ENCODE results near the gene SAMD13.
"Not testable (repeated sequence)": the region's sequence is repeated elsewhere in the genome, so short reads cannot be mapped to it uniquely, and the experiment has no call there.

SAMD13 gene

DNA sequence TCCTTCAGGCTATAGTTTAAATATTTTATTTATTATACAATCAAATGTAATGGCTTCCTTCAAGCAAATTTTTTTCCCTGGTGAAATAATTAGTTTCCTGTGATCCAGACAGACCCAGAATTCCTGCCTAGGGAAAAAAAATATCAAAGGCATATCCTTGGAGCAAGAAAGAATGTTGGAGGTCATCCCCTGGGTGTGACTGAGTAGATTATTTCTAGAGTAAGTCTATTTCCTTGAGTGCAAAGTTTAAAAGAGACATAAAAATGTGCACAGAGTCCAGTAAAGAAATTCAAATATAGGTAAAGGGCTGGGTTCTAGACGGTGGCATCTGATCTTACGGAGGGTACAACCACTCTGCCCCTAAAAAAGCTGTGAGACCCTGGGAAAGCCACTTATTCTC is 32.2 kb upstream of the SAMD13 start:
- no peaks in the 10 kb centered on the region for H3K9me3 Mint-ChIP-seq
- peaks cover 7% of the 10 kb centered on the region for H3K4me1 Mint-ChIP-seq (ENCODE audit: low read depth)
- DNase-seq (ENCODE audit: low spot score), result no peak
- H3K27ac Mint-ChIP-seq, result no peak overlapping the region
- no peaks in the 10 kb centered on the region for H3K27me3 Mint-ChIP-seq (ENCODE audit: low read depth)
- H3K4me3 Mint-ChIP-seq, result no peak overlapping the region
- no peaks in the 10 kb centered on the region for H3K36me3 Mint-ChIP-seq (ENCODE audit: low read depth)

DNA sequence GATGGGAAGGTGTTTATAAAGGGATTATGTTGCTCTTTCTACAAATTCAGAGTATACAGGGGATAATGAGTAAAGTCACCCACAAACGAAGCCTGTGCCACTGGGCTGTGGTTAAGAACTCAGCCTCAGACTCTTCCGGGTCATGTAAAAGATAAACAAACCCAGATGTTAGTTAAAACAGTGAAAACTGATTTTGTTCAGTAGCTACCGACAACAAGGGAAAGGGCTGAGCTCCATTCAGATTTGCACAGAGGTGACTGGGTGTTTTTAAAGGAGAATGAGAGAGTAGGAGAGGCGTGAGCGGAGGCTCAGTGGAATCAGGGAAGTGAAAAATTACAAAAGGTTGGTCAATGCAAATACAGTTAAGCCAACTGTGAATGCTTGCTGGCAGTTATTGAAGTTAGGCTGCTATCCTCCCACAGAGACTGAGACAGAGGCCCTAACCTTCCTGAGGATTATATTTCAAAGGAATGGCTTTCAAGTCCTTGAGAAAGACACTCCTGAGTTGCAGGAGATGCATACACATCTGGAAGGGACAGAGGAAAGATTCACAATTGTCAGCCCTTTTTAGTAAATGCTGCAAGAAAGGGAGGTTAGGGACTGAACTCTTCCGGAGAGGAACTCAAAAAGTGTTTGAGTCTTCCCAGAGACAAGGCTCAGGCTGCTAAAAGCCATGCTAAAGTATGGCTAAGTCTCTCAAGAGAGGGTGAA is 29.9 kb upstream of the SAMD13 start:
- Mint-ChIP-seq H3K36me3 (ENCODE audit: low read depth) (no peaks in the 10 kb centered on the region), H3K27me3 (ENCODE audit: low read depth) (peaks cover 2% of the 10 kb centered on the region), H3K4me1 (ENCODE audit: low read depth) (peaks cover 7% of the 10 kb centered on the region), H3K27ac (no peak overlapping the region), H3K4me3 (peak overlapping the region; percentile 7), H3K9me3 (no peaks in the 10 kb centered on the region)
- DNase-seq (ENCODE audit: low spot score), result no peak

DNA sequence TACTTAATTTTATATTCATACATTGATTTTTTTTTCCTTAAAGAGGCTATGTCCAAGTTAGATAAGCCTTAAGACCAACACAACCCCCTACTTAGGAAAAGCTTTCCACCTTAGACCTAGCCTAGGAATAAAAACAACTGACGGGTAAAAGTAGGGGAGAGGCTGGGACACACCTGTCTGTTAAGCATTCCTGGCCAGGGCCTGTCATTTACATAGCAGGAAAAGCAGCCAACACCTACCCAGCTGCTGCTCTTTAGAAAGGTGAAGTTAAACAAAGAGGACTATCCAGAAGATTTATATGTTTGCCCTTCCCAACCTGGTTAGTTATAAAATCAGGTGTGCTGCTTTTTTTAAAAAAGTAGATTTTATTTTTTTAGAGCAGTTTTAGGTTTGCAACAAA is 29.1 kb upstream of the SAMD13 start:
- Mint-ChIP-seq H3K4me3 (no peak overlapping the region), H3K27me3 (ENCODE audit: low read depth) (peaks cover 2% of the 10 kb centered on the region), H3K36me3 (ENCODE audit: low read depth) (no peaks in the 10 kb centered on the region), H3K4me1 (ENCODE audit: low read depth) (peaks cover 7% of the 10 kb centered on the region), H3K27ac (no peak overlapping the region), H3K9me3 (no peaks in the 10 kb centered on the region)
- DNase-seq (ENCODE audit: low spot score), result no peak

DNA sequence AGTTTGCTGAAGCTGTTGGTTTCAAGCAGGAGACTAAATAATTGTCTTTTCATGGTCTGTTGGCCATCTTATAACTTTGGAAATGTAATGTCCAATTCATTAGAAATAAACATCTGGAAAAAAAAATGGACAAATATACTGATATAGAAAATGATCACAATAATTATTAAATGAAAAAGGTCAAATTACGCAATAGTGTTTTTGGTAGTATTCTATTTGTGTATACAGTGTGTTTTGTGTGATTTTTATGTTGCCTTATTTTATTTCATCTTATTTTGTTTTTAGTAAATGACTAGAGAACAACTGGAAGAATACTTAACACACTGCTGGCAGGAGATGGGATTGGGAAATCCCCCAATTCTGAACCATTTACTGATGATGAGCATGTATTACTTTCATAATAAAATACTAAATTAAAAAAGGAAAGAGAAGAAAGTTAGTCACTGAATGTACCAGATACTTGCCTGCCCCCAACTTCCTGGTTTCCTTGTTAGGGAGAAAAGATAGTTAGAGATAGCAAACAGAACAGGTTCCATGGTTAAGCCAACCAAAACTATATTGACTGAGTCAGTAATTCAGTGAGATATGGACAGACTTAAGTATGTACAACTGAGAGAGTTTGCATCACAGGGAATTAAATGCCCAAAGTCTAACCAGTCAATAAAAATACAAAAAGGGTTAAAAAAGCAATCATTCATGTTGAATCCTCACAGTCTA is 24.0 kb upstream of the SAMD13 start:
- H3K27ac Mint-ChIP-seq, result no peak overlapping the region
- peaks cover 3% of the 10 kb centered on the region for H3K27me3 Mint-ChIP-seq (ENCODE audit: low read depth)
- DNase-seq (ENCODE audit: low spot score), result no peak
- no peak overlapping the region for H3K4me3 Mint-ChIP-seq
- H3K9me3 Mint-ChIP-seq, result no peaks in the 10 kb centered on the region
- H3K4me1 Mint-ChIP-seq (ENCODE audit: low read depth), result no peaks in the 10 kb centered on the region
- H3K36me3 Mint-ChIP-seq (ENCODE audit: low read depth), result no peaks in the 10 kb centered on the region

DNA sequence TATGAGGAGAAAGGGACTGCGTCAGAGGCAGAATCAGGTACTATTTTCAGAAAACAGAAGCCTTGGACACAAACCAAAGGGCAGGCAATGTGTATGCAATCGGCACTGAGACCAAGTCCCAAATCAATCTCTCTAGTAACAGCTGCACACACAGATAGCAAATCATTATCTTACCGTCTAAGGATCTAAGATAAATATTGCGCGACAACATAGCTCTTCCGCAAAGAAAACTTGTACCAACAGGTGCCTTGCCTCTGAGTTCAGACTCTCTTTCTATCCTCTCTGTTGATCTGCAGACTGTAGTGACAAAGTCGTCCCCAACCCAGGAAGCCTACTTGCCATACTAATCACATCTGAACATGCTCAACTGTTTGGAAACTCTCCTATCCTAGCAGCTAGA is 22.6 kb upstream of the SAMD13 start:
- H3K9me3 Mint-ChIP-seq, result no peaks in the 10 kb centered on the region
- no peaks in the 10 kb centered on the region for H3K4me1 Mint-ChIP-seq (ENCODE audit: low read depth)
- no peak overlapping the region for H3K4me3 Mint-ChIP-seq
- no peak for DNase-seq (ENCODE audit: low spot score)
- H3K27me3 Mint-ChIP-seq (ENCODE audit: low read depth), result peaks cover 11% of the 10 kb centered on the region
- no peaks in the 10 kb centered on the region for H3K36me3 Mint-ChIP-seq (ENCODE audit: low read depth)
- H3K27ac Mint-ChIP-seq, result no peak overlapping the region

DNA sequence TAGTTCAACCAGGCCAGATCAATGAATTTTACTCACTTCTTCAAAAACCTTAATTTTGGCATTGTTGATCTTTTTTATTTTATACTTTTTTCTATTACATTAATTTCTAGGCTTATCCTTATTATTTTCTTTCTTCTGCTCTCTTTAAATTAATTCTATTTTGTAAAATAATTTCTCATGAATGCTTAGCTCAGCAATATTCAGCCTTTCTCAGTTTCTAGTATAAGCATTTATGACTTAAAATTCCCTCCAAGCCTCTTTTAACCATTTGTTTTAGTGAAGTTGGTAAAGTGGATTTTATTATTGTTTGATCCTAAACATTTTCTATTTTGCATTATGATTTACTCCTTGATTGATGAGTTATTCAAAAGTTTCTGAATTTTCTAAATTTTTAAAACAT is 20.6 kb upstream of the SAMD13 start:
- Mint-ChIP-seq H3K27ac (no peak overlapping the region), H3K36me3 (ENCODE audit: low read depth) (no peaks in the 10 kb centered on the region), H3K27me3 (ENCODE audit: low read depth) (peaks cover 14% of the 10 kb centered on the region), H3K4me1 (ENCODE audit: low read depth) (no peaks in the 10 kb centered on the region), H3K9me3 (peaks cover 4% of the 10 kb centered on the region), H3K4me3 (no peak overlapping the region)
- DNase-seq (ENCODE audit: low spot score), result no peak

DNA sequence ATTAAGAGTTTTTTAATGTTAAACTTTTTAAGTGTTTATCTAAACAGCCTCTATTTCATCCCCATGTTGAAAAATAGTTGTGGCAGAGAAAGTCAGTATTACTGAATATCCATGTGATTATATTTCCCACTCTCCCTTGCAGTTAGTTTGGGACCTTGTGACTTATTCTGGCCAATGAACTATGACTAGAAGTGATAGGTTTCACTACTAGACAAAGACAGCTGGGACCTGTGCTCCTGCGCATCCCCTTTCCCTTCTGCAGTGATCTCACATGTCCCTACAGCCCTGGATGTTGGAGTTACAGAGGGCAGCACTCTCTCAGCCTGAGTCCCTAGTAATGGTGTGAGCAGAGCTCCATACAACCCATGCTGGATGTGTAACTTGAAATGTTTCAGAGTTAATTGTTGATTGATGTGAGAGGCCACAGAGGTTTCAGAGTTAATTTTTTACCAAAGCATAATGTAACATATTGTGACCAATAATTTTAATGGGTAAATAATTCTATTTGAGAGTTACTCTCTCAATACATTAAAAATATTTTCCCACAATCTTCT is 18.7 kb upstream of the SAMD13 start:
- H3K4me3 Mint-ChIP-seq, result no peak overlapping the region
- H3K36me3 Mint-ChIP-seq (ENCODE audit: low read depth), result peaks cover 2% of the 10 kb centered on the region
- H3K27me3 Mint-ChIP-seq (ENCODE audit: low read depth), result peaks cover 22% of the 10 kb centered on the region
- H3K27ac Mint-ChIP-seq, result no peak overlapping the region
- peaks cover 23% of the 10 kb centered on the region for H3K9me3 Mint-ChIP-seq
- H3K4me1 Mint-ChIP-seq (ENCODE audit: low read depth), result no peaks in the 10 kb centered on the region
- no peak for DNase-seq (ENCODE audit: low spot score)

DNA sequence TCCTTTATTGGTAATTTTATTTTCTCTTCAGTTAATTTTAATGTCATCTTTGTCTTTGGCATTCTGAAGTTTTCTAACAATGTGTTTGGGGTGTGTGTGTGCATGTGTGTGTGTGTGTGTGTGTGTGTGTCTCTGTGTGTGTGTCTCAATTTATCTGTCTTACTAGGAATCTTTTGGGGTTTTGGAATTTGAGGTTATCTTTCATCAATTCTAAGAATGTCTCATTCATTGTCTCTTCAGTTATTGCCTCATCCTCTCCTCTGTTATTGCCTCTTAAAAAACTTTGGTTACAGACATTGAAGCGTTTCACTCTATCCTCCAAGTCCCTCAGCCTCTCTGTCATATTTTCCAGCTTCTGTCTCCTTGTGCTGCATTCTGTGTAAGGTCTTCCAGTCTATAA is 18.1 kb upstream of the SAMD13 start:
- H3K27me3 Mint-ChIP-seq (ENCODE audit: low read depth), result peaks cover 22% of the 10 kb centered on the region
- no peak overlapping the region for H3K27ac Mint-ChIP-seq
- no peaks in the 10 kb centered on the region for H3K4me1 Mint-ChIP-seq (ENCODE audit: low read depth)
- H3K36me3 Mint-ChIP-seq (ENCODE audit: low read depth), result peaks cover 2% of the 10 kb centered on the region
- H3K9me3 Mint-ChIP-seq, result peaks cover 23% of the 10 kb centered on the region
- no peak for DNase-seq (ENCODE audit: low spot score)
- H3K4me3 Mint-ChIP-seq, result no peak overlapping the region

DNA sequence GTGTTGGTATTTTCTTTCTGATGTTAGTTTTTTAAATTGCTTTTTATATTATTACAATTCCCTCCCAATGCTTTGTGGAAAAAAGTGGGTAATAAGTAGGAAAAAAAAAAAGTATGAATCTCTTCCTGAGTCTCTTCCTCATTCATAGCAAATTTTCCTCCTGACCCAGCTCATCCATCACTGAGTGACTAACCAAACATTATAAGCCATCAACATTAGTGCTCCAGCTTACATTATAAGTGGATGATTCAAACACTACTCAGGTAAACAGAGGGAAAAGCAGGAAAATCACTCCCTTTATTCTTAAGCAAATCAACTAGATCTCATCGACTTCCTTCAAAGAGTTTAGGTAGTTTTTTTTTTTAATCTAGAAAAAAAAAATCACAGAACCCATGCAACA is 15.4 kb upstream of the SAMD13 start:
- no peaks in the 10 kb centered on the region for H3K4me1 Mint-ChIP-seq (ENCODE audit: low read depth)
- peaks cover 35% of the 10 kb centered on the region for H3K9me3 Mint-ChIP-seq
- H3K4me3 Mint-ChIP-seq, result no peak overlapping the region
- peaks cover 22% of the 10 kb centered on the region for H3K27me3 Mint-ChIP-seq (ENCODE audit: low read depth)
- DNase-seq (ENCODE audit: low spot score), result no peak
- H3K27ac Mint-ChIP-seq, result no peak overlapping the region
- peaks cover 2% of the 10 kb centered on the region for H3K36me3 Mint-ChIP-seq (ENCODE audit: low read depth)

DNA sequence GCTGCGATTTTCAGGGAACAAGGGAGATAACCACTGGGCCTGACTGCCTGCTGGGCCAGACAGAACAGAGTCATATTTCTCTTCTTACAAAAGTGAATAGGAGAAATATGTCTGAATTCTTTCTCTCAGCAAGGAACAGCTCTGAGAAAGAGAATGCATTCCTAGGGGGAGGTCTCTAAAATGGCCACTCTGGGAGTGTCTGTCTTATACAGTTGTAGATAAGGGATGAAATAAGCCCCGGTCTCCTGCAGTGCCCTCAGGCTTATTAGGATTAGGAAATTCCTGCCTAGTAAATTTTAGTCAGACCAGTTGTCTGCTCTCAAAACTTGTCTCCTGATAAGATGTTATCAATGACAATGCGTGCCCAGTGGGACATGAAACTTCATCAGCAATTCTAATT is 14.1 kb upstream of the SAMD13 start:
- DNase-seq (ENCODE audit: low spot score); H3K36me3 Mint-ChIP-seq (ENCODE audit: low read depth); H3K27ac Mint-ChIP-seq; H3K4me3 Mint-ChIP-seq; H3K4me1 Mint-ChIP-seq (ENCODE audit: low read depth): not testable (repeated sequence)
- Mint-ChIP-seq H3K27me3 (ENCODE audit: low read depth) (peaks cover 32% of the 10 kb centered on the region), H3K9me3 (peaks cover 35% of the 10 kb centered on the region)

DNA sequence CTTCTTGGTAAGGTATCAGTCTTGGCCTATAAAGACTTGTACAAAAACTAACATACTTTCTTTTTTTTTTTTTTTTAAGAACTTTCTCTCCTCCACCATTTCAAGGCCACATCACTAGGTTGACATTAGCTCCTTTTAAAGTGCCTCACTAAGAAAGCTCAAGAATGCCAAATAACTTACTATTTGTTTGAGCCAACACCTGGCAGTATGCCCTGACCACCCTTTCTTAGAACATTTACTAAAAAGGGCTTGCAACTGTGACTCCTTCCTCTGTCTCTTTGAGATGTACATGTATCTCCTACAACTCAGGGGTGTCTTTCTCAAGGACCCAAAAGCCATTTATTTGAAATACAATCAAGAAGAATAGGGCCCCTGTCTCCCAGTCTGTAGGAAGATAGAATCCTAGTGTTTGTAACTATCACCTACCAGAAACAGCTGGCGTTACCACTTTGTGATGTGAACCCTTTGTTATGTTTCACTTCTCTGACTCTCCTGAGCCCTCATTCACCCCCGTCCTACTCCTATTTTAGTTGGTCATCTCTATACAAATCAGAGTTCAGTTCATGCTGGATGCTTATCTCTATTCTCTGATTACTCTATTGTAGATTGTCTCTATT is 12.2 kb upstream of the SAMD13 start:
- DNase-seq (ENCODE audit: low spot score), result no peak
- Mint-ChIP-seq H3K9me3 (peaks cover 35% of the 10 kb centered on the region), H3K4me3 (no peak overlapping the region), H3K4me1 (ENCODE audit: low read depth) (no peaks in the 10 kb centered on the region), H3K36me3 (ENCODE audit: low read depth) (peaks cover 2% of the 10 kb centered on the region), H3K27ac (no peak overlapping the region), H3K27me3 (ENCODE audit: low read depth) (peaks cover 27% of the 10 kb centered on the region)

DNA sequence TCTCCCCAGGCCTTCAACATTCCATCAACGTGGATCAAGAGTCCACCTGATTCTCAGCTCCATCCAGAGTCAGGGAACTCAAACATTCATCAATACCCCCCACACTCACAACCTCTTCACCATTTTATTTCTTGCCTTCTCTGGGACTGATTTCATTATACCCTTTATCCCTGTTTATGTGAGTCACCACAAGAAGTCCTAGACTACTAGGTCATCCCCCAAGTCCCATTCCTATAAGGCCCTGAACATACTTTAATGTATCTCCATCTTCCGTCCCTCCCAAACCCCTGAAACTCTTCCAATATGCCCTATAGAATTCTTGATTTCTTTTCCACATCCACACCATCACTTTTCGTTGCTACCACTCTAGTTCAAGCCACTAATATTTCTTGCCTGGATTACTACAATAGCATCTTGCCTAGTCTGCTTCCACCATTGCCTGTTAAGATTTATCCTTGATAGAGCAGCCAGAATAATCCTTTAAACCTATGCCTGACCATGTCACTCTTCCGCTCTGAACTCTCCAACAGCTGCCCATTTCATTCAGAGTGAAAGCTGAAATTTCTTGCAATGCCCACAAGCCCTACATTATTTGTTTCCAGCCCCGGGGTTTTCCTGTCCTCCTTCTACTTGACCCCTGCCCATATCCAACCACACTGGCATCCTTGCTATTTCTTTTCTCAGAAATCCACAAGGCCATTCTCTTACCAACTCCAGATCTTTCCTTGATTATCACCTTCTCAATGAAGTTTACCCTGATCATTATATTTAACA is 9.4 kb upstream of the SAMD13 start:
- peaks cover 26% of the 10 kb centered on the region for H3K9me3 Mint-ChIP-seq
- H3K27ac Mint-ChIP-seq, result no peak overlapping the region
- DNase-seq (ENCODE audit: low spot score), result no peak
- peaks cover 17% of the 10 kb centered on the region for H3K27me3 Mint-ChIP-seq (ENCODE audit: low read depth)
- peaks cover under 1% of the 10 kb centered on the region for H3K36me3 Mint-ChIP-seq (ENCODE audit: low read depth)
- H3K4me3 Mint-ChIP-seq, result no peak overlapping the region
- no peaks in the 10 kb centered on the region for H3K4me1 Mint-ChIP-seq (ENCODE audit: low read depth)

DNA sequence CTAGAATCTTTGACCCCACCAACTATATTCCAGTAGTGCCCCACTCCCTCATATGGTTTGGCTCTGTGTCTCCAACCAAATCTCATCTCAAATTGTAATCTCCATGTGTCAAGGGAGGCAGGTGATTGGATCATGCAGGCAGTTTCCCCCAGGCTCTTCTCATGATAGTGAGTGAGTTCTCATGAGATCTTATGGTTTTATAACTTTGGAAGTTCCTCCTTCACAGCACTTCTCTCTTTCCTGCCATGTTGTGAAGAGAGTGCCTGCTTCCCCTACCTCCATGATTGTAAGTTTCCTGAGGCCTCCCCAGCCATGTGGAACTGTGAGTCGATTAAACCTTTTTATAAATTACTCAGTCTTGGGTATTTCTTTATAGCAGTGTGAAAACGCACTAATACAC is 7.7 kb upstream of the SAMD13 start:
- H3K27me3 Mint-ChIP-seq (ENCODE audit: low read depth), result peaks cover 17% of the 10 kb centered on the region
- H3K4me3 Mint-ChIP-seq, result no peak overlapping the region
- H3K27ac Mint-ChIP-seq, result no peak overlapping the region
- peaks cover 7% of the 10 kb centered on the region for H3K4me1 Mint-ChIP-seq (ENCODE audit: low read depth)
- peaks cover 16% of the 10 kb centered on the region for H3K9me3 Mint-ChIP-seq
- no peaks in the 10 kb centered on the region for H3K36me3 Mint-ChIP-seq (ENCODE audit: low read depth)
- no peak for DNase-seq (ENCODE audit: low spot score)

DNA sequence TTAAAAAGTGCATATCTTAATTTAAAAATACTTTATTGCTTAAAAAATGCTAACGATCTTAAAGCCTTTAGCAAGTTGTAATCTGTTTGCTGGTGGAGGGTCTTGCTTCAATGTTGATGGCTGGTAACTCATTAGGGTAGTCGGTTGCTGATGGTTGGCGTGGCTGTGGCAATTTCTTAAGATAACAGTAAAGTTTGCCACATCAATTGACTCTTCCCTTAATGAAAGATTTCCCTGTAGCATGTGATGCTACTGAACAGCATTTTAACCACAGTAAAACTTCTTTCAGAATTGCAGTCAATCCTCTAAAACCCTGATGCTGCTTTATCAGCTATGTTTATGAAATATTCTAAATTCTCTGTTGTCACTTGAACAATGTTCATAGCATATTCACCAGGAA is 6.8 kb upstream of the SAMD13 start:
- Mint-ChIP-seq H3K4me3 (no peak overlapping the region), H3K9me3 (peaks cover 6% of the 10 kb centered on the region), H3K27ac (no peak overlapping the region), H3K27me3 (ENCODE audit: low read depth) (peaks cover 19% of the 10 kb centered on the region), H3K4me1 (ENCODE audit: low read depth) (peaks cover 13% of the 10 kb centered on the region), H3K36me3 (ENCODE audit: low read depth) (no peaks in the 10 kb centered on the region)
- no peak for DNase-seq (ENCODE audit: low spot score)

Measured in T-helper 2 cell treated with Interferon-gamma antibody and Interleukin-4, amounts not matched to agents 5 μg/mL and 100 μg/mL, for 36 hours (primary cell).